ENCODE data around the gene UGGT1.
"Not testable (repeated sequence)": the region's sequence is repeated elsewhere in the genome, so short reads cannot be mapped to it uniquely, and the experiment has no call there.

UGGT1 gene

DNA sequence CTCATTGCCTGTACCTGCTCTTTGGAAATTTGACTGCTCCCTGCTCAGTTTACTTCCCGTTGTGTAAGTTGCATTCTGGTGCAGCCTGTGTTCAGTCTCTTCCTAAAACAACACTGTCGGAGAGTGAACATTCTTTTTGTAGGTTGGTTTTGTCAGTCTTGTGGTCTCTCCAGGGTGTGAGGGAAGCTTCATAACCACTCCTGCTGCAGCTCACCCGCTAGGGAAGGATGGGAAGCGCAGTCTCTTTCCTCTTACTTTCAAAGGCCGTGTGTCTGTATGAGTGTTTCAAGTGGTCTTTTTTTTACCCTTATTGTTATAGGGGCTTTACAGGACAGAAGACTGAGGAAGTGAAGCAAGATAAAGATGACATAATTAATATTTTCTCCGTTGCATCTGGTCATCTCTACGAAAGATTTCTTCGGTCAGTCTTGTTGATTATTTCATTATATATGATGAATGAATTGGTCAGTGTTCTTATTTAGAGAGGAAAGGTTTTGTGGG, 87.2 kb downstream of the UGGT1 start:
- DNase-seq = no peak

DNA sequence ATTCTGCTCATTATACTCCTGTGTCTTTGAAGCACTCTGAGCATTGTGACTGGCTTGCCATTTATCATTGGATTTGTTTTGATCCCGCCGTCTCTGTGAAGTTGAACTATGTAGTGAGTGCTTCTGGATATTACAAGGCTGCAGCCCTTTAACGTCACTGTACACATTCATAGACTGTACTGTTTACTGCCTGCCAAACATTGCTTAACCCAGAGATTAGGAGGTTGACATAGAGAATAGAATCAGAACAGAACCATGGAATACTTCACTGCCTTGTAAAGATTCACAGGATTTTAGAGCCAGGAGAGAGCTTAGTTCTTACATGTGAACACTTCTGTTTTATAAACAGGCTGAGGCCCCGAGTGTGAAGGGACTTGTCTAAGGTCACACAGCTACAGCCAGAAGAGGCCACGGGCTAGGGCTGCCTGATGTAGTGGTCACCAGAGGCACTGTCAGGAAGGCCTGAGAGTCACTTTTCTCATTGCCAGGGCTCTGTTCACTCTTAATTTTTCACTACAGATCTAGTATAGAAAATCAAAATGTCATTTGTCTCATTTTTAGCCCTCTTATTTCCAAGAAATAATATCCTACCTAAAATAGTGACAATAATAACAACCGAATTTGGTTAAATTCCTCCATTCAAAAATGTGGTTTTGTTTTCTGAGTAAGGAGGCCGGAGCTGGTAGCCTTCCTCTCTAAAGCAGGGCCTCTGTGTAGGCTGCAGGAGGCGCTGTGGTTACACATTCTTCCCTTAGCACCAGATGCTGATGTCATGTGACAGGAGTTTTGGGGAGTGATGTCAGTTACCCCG, 87.9 kb downstream of the UGGT1 start:
- DNase-seq = no peak

DNA sequence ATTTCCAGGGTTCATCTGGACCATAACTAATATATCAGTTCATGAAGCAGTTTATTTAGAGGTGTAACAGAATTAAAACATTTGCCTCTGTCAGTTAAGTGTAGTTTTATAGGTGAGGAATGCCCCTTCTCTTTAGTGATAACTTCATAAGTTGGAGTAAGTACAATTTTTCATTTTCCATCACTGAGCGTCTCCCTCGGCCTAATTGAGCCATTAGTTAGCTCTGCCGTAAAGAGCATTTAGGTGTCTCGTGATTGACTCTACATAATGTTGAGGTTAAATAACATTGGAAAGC, 88.4 kb downstream of the UGGT1 start:
- no peak for DNase-seq

DNA sequence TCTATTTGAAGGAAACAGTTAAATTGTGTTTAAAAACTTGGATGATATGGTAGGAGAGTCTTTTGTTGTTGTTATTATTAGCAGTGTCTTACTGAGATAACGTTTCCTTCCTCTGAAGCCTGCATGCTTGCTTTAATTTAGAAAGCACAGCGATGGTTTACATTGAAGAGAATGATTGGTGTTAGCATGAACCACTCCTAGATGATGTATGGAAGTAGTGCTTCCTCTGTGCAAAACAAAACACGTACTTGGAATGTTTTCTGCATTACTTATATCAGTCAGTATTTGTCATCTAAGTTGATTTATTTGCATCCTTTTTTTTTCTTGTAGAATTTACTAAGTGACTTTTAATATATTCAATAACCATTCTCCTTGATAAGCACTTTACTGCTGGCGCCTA, 89.0 kb downstream of the UGGT1 start:
- DNase-seq = no peak

DNA sequence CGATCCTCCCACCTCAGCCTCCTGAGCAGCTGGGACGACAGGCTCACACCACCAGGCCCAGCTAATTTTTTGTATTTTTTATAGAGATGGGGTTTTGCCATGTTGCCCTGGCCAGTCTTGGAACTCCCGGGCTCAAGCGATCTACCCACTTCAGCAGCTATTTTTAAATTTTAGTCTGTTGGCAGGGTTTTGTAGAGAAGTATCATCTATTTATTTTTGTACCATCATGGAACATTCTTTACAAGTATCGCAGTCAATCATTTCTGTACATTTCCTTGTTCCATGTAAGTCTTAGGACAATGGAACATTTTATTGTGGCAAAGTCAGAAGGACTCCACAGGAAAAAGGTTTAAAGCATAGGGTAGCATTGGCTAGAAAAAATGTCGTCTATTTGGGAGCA, 94.6 kb downstream of the UGGT1 start:
- no peak for DNase-seq

DNA sequence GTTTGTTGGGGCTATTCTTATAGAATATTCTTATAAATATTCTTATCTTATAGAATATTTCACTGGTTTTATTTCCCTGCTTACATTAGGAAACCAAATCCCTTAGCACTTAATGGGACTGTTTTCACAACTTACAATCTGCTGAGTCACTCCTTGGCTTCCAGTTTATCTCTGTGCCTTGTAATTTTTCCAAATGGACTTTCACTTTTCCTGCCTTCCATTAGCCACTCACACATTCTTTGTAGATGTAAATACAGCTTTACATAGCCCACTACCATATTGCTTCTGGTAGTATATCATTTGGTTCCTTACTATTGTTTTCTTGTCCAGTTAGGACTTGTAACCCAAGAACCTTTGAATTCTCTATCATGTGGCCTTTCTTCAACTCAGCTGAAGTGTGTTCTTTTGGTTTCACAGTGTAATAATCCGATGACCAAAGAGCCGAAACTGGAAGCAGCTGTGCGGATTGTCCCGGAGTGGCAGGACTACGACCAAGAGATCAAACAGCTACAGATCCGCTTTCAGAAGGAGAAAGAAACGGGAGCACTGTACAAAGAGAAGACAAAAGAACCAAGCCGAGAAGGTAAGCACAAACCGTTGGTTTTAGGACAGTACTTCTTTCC, 96.1 kb downstream of the UGGT1 start:
- no peak for DNase-seq

DNA sequence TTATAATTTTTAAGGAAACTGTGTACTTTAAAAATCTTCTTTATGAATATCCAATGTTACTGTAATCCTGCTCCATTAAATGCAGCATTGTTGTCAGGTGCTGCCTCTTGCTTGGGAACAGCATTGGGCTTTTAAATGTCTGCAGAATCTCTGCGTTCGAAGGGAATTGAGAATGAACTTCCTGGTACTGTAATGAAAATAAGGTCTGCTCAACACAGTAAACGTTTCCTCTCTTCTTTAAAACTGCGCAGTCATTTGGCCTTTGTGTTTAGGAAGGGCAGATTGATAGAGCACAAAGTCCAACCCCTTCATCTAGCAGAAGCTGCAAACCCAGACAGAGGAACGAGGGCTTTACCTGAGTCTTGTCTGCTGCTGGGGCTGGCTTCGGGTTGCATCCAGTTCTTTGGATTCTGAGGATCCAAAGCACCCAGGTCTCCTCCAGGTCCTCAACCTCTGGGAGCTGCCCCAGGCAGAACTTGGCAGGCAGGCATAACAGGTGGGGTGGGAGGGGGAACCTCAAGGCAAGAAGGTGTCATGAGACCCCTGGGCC, 104.5 kb downstream of the UGGT1 start:
- DNase-seq = no peak

DNA sequence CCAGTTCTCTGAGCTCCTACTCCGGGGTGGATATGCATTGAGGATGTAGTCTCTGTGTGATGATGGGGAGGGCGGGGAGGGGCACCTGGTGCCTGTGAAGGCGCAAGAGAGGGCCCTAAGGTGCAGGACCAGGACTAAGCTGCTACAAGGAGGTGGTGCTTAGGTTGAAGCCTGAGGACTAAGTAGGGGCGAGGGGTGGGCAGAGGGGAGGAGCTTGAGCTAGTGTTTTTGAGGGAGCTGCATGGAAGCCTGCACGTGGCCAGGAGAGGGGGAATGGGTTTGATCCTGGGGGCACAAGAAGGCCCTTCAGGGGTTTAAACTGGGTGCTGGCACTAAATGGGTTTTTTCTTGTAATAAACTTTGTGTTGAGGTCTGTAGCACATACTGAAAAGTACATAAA, 105.0 kb downstream of the UGGT1 start:
- no peak for DNase-seq

DNA sequence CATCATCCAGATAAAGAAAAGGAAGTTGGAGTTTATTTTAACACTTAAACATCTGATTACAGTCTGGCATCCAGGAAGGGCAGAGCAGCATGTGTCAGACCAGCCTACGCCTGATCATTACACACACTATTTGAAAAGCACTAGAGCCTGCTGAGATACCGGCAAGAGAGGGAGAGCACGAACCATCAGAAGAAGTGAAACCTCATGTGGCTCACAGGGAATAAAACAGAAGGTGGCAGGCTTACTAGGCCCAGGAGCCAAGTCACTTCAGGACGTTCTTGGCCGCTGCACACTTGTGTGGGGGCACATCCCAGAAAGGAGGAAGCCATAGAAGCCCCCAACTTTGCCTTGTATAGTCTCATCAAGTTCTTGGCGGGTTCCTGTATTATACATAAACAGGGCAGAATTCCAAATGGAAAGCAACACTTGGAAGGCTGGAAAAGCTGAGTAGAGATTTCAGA, 105.5 kb downstream of the UGGT1 start:
- no peak for DNase-seq

DNA sequence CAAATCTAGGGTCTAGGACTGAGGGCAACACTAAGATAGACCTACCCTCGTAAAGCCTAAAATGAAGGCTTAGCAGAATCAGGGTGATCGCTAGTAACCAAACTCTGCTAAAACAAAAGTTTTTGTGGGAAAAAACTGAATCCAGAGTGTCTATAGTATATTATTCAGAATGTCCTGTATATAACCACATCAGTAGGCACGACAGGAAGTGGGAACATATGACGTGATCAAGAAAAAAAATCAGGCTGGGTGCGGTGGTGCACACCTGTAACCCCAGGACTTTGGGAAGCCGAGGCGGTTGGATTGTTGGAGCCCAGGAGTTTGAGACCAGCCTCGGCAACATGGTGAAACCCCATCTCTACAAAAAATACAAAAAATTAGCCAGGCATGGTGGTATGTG, 106.1 kb downstream of the UGGT1 start:
- no peak for DNase-seq

DNA sequence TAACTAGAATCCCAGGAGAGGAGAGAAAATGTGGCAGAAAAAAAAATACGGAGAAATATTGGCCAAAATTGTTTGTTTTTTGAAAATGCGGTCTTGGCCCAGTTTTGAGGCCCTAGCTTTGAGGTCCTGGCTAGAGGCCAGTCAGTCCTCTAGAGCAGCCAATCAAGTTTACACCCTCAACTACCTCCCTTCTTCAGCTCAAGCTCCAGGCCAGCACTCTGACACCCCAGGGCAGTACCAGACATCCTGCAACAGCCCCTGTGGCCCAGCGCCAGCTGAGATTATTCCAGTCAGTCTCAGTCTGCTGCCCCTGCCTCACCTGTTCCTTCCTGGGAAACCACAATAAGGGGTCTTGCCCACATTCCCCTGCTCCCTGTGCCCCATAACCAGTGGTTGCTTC, 107.7 kb downstream of the UGGT1 start:
- no peak for DNase-seq

DNA sequence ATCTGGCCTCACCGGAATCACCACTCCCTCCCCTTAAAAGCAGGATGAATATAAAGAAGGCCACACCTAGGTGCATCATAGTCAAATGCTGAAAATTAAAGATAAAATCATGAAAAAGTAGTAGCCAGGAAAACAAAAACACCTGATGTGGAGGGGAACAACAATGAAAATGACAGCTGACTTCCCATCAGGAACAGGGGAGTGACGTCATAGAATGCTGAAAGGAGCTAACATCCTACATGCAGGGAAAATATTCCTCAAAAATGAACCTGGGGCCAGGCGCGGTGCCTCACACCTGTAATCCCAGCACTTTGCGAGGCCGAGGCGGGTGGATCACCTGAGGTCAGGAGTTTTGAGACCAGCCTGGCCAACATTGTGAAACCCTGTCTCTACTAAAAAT, 108.1 kb downstream of the UGGT1 start:
- DNase-seq = no peak

DNA sequence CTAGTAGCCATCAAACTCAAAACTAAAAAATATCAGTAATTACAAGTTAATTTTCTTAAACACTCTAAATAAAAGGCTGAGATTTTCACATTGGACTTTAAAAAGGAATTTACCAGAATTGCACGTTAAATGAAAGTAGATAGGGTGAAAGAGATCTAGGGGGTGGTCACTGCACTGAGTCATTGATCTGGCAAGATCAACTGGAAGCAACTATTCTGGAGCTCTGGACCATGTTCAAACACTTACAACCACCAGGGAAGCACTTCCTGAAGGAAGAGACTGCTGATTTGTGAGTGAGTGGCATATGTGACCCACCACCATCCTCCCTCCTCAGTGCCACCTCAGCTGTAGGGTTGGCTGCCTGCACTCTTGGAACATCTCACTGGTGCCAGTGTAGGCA, 111.8 kb downstream of the UGGT1 start:
- DNase-seq = no peak

DNA sequence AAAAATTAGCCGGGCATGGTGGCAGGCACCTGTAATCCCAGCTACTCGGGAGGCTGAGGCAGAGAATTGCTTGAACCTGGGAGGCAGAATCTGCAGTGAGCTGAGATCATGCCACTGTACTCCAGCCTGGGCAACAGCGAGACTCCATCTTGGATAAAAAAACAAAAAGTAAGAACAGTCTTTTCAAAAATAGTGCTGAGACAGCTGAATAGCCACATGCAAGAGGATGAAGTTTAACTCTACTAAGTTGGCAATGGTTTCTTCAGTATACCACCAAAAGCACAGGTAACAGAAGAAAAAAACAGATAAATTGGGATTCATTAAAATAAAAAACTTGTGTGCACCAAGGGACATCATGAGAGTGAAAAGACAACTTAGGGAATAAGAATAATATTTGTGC, 115.2 kb downstream of the UGGT1 start:
- no peak for DNase-seq

DNA sequence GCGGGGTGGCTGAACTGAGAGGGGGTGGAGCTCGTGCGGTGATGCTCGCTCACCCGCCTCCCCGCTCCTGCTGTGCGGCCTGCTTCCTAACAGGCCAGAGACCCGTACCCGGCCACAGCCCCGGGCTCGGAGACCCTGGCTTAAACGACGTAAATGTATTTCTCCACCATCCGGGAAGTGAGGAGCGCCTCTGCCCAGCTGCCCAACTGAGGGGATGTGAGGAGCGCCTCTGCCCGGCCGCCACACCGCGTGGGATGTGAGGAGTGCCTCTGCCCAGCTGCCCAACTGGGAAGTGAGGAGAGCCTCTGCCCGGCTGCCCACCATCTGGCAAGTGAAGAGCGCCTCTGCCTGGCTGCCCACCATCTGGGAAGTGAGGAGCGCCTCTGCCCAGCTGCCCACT, 117.0 kb downstream of the UGGT1 start:
- DNase-seq = no peak

DNA sequence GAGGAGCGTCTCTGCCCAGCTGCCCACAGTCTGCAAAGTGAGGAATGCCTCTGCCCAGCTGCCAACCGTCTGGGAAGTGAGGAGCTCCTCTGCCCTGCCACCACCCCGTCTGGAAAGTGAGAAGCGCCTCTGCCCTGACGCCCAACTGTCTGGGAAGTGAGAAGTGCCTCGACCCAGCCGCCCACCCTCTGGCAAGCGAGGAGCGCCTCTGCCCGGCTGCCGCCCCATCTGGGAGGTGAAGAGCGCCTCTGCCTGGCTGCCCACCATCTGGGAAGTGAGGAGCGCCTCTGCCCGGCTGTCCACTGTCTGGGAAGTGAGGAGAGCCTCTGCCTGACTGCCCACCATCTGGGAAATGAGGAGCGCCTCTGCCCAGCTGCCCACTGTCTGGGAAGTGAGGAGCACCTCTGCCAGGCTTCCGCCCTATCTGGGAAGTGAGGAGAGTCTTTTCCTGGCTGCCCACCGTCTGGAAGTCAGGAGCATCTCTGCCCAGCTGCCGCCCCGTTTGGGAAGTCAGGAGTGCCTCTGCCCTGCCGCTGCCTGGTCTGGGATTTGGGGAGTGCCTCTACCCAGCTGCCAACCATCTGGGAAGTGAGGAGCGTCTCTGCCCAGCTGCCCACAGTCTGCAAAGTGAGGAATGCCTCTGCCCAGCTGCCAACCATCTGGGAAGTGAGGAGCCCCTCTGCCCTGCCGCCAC, 117.8 kb downstream of the UGGT1 start:
- DNase-seq = not testable (repeated sequence)

DNA sequence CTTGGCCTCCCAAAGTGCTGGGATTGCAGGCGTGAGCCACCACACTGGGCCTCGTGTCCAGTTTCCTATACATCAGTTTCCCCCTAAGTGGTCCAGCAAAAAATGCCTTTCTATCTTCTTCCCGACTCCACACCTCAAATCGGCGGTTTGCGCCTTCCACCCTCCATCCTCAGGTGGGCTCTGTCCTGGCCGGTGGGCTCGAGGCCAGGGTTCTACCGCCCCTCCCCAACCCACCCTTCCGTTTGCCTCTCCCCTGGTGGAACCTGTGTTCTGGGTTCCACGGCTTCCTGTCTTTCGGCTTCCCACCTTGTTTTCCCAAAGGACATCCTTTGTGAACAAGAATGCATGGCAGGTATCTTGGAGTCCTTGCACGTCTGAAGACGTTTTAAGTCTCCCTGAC, 123.3 kb downstream of the UGGT1 start:
- DNase-seq = no peak

DNA sequence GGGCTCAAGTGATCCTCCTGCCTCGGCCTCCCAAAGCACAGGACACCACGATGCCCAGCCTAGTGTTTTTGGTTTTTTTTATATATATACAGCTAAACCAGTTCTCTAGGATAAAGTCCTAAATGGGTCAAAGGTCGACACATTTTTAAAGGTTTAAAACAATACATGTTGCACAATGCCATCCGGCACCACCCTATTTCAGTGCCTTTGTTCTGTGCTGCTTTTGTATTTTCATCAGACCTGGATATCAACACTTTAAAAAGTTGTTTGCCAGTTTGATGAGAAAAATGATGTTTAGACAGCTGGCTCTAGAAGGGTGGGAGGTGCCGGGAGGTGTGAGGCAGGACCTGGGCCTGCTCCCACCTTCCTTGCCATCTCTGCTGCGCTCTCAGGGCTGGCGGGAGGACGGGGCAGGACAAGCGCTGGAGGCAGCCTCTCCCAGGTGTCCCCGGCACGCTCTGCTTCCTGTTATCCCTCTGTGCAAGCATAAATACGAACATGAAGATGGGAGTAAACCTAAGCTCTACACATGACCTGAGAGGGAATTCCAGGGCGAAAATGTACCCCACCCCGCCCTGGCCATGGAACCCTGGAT, 124.0 kb downstream of the UGGT1 start:
- DNase-seq = no peak

DNA sequence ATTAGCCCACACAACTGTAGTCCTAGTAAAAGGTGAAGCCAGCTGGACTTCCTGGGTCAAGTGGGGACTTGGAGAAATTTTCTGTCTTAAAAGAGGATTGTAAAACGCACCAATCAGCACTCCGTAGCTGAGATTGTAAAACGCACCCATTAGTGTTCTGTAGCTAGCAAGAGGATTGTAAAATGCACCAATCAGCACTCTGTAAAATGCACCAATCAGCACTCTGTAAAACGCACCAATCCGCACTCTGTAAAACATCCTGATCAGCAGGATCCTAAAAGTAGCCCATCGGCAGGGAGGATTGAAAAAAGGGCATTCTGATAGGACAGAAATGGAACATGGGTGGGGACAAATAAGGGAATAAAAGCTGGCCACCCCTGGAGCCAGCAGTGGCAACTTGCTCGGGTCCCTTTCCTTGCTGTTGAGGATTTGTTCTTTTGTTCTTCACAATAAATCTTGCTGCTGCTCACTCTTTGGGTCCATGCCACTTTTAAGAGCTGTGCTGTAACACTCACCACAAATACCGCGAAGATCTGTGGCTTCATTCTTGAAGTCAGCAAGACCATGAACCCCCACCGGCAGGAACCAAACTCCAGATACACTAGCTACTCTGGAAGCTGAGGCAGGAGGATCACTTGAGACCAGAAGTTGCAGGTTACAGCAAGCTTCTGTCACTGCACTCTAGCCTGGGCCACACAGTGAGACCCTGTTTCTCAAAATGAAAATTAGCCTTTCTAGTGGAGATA, 125.1 kb downstream of the UGGT1 start:
- no peak for DNase-seq

DNA sequence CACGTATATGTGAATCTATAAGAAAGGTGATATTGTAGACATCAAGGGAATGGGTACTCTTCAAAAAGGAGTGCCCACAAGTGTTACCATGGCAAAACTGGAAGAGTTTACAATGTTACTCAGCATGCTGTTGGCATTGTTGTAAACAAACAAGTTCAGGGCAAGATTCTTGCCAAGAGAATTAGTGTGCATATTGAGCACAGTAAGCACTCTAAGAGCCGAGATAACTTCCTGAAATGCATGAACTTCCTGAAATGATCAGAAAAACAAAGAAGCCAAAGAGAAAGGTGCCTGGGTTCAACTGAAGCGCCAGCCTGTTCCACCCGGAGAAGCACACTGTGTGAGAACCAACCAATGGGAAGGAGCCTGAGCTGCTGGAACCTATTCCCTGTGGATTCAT, 126.7 kb downstream of the UGGT1 start:
- no peak for DNase-seq

DNA sequence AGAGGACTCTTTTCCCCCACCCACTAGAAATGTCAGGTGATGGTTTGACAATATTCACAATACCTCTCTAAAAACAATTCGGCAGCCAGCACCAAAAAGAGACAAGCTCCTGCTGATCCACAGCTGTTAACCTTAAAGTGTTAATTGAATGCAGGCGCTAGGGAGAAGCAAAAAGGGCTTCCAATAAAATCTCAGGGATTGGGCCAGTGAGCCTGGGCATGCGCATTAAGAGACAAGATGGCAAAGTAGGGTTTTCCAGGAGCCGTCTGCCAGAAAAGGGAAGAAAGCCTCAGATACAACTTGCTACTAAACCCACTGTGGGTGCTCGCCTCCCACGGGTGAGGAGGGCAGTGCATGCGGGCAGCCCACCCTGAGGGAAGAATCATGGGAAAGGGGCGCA, 128.9 kb downstream of the UGGT1 start:
- DNase-seq = no peak

DNA sequence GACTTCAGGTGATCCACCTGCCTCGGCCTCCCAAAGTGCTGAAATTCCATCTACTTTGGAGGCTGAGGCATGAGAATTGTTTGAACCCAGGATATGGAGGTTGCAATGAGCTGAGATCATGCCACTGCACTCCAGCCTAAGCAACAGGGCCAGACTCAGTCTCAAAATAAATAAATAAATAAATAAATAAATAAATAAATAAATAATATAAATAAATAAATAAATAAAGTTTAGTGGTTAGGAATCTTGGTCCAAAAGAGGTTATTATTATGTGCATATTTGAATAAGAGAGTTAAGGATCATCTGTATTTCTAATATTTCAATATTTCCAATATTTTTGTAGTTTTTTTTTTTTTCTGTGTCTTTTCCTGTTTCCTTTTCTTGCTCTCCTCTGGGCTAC, 136.9 kb downstream of the UGGT1 start:
- no peak for DNase-seq

DNA sequence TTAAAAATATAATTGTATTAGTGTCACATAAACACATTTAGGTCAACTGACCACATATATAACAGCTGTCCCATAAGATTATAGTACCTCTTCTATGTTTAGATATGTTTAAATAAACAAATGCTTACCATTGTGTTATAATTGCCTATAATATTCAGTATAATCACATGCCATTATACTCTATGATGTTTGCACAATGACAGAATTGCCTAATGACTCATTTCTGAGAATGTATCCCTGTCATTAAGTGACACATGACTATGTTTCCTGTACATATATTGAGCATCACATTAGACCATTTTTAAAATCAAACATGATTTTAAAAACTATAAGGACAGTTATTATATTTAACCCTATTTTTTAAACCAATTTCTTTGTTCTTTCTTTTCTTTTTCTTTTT, 137.9 kb downstream of the UGGT1 start:
- DNase-seq = no peak

Measured in stimulated activated naive CD4-positive, alpha-beta T cell treated with Interleukin-2 at 50 U/mL for 16 hours (primary cell).